CD14-positive monocyte (primary cell): ENCODE results near the gene SLIT2. TPM values are rescaled to one million over a fixed set of nuclear protein-coding genes. Genes with fewer than 3 reads are reported as not detected.

Source experiments
- DNase-seq, 3 donors: peaks; one replicate each; pipeline ENCODE4 v3.0.0-alpha.2; 2011 to 2022
- H2AFZ ChIP-seq: 2 replicates; pipeline ENCODE4 v1.6.0; 2012; ENCODE audit warnings: mild to moderate bottlenecking, low read depth, low read length, inconsistent platforms; ENCODE audit not compliant: insufficient read depth, poor library complexity, severe bottlenecking
- H3K27ac ChIP-seq, 2 donors: 1 replicate in 1 of 2; 2 replicates in 1 of 2; pipeline ENCODE4 v1.5.1; 2012 to 2013; ENCODE audit warnings: low read length in 2 of 2, control low read depth in 1 of 2, inconsistent platforms in 1 of 2, low read depth in 1 of 2, mild to moderate bottlenecking in 1 of 2
- H3K27me3 ChIP-seq, 2 donors: one replicate each; pipeline versions ENCODE4 v1.6.0 to v1.6.1; 2011 to 2013; ENCODE audit warnings: low read length in 2 of 2; ENCODE audit not compliant: control insufficient read depth in 2 of 2, insufficient read depth in 2 of 2
- H3K36me3 ChIP-seq, 2 donors: replicated peaks in 1 of 2; 1 replicate in 1 of 2; 2 replicates in 1 of 2; pipeline versions ENCODE4 v1.5.1 to v1.6.1; 2012 to 2013; ENCODE audit warnings: low read length in 2 of 2, control low read depth in 1 of 2, inconsistent platforms in 1 of 2, mild to moderate bottlenecking in 1 of 2; ENCODE audit not compliant: insufficient read depth in 2 of 2, control insufficient read depth in 1 of 2
- H3K4me1 ChIP-seq, 2 donors: 1 replicate in 1 of 2; 2 replicates in 1 of 2; pipeline versions ENCODE4 v1.5.1 to v1.6.1; 2012 to 2013; ENCODE audit warnings: low read length in 2 of 2, control low read depth in 1 of 2, inconsistent platforms in 1 of 2, mild to moderate bottlenecking in 1 of 2, moderate library complexity in 1 of 2; ENCODE audit not compliant: insufficient read depth in 2 of 2, control insufficient read depth in 1 of 2
- H3K4me2 ChIP-seq: replicated peaks from 2 replicates; pipeline ENCODE3; 2012; ENCODE audit warnings: low read length, moderate library complexity, mild to moderate bottlenecking; ENCODE audit not compliant: poor library complexity, severe bottlenecking; ENCODE audit errors: extremely low read depth
- H3K4me3 ChIP-seq, 3 experiments: fragments of 200-600 bp in 1 of 3; sonication (generic) in 1 of 3; replicated peaks in 1 of 3; 1 replicate in 2 of 3; 2 replicates in 1 of 3; pipeline ENCODE4 v1.5.1; 2011 to 2013; ENCODE audit warnings: low read length in 3 of 3, mild to moderate bottlenecking in 3 of 3, control low read depth in 2 of 3, low read depth in 2 of 3, inconsistent platforms in 1 of 3, moderate library complexity in 1 of 3
- H3K79me2 ChIP-seq: 2 replicates; pipeline ENCODE4 v1.6.0; 2012; ENCODE audit warnings: mild to moderate bottlenecking, control low read depth, inconsistent platforms, low read length, moderate library complexity; ENCODE audit not compliant: insufficient read depth
- H3K9ac ChIP-seq: 2 replicates; pipeline ENCODE4 v1.6.0; 2017; ENCODE audit warnings: low read length, mild to moderate bottlenecking; ENCODE audit not compliant: insufficient read depth, poor library complexity, severe bottlenecking
- H3K9me3 ChIP-seq, 2 donors: replicated peaks in 1 of 2; 1 replicate in 1 of 2; 2 replicates in 1 of 2; pipeline versions ENCODE4 v1.5.1 to v1.6.1; 2012 to 2013; ENCODE audit warnings: low read length in 2 of 2, control low read depth in 1 of 2; ENCODE audit not compliant: control insufficient read depth in 1 of 2, insufficient read depth in 1 of 2
- H4K20me1 ChIP-seq: 2 replicates; pipeline ENCODE4 v1.6.0; 2012; ENCODE audit warnings: mild to moderate bottlenecking, low read length, control low read depth, moderate library complexity; ENCODE audit not compliant: insufficient read depth
- H3K27ac Mint-ChIP-seq, 7 donors: one replicate each; pipeline ENCODE4 v1.8.0; 2020; ENCODE audit warnings: mild to moderate bottlenecking in 7 of 7, mixed read lengths in 7 of 7, moderate library complexity in 6 of 7, inconsistent platforms in 2 of 7
- H3K27me3 Mint-ChIP-seq, 3 donors: one replicate each; pipeline ENCODE4 v1.8.0; 2021 to 2022; ENCODE audit warnings: low read depth in 3 of 3, mild to moderate bottlenecking in 3 of 3, mixed read lengths in 3 of 3, moderate library complexity in 3 of 3, inconsistent platforms in 1 of 3
- H3K36me3 Mint-ChIP-seq, 2 donors: one replicate each; pipeline ENCODE4 v1.8.0; 2020; ENCODE audit warnings: mixed read lengths in 2 of 2, inconsistent platforms in 1 of 2, mild to moderate bottlenecking in 1 of 2
- H3K4me1 Mint-ChIP-seq: one replicate; pipeline ENCODE4 v1.8.0; 2020; ENCODE audit warnings: mild to moderate bottlenecking, mixed read lengths
- H3K4me3 Mint-ChIP-seq, 2 donors: one replicate each; pipeline ENCODE4 v1.8.0; 2020; ENCODE audit warnings: mild to moderate bottlenecking in 2 of 2, mixed read lengths in 2 of 2, moderate library complexity in 1 of 2
- H3K9me3 Mint-ChIP-seq, 7 donors: one replicate each; pipeline ENCODE4 v1.8.0; 2020 to 2022; ENCODE audit warnings: mixed read lengths in 7 of 7, mild to moderate bottlenecking in 6 of 7, moderate library complexity in 6 of 7, inconsistent platforms in 2 of 7
- WGBS: methylation state at CpG from one replicate; pipeline ENCODE4 v1.1.5; 2013; ENCODE audit warnings: missing lambda C conversion rate; ENCODE audit not compliant: insufficient coverage; 5-methylcytosine and 5-hydroxymethylcytosine counted together
- intact Hi-C, 2 donors: fragments of 100-400 bp; cut with micrococcal nuclease; formaldehyde crosslinking; loops; one replicate each; pipeline versions ENCODE4 v1.15.0 to v1.15.1; 2023
- polyA plus RNA-seq, 3 donors: library from polyadenylated mRNA; depleted of rRNA in 1 of 3; unstranded in 2 of 3; stranded (reverse) in 1 of 3; fragments of 300-500 nt in 2 of 3; fragments of >200 nt in 1 of 3; fragmentation: Illumina TruSeq in 2 of 3; gene quantifications; 1 replicate in 2 of 3; 2 replicates in 1 of 3; pipeline ENCODE4 v1.2.3, GENCODE V29; 2012 to 2021
- TF ChIP-seq, protein P1 (sequence below): fragments of 200-600 bp; IDR thresholded peaks from one replicate; pipeline ENCODE4 v1.8.0; 2022; ENCODE audit warnings: antibody characterized with exemption, mild to moderate bottlenecking

The SLIT2 gene
- polyA plus RNA-seq, 3 donors = 0.08 TPM; not detected in 2

DNA sequence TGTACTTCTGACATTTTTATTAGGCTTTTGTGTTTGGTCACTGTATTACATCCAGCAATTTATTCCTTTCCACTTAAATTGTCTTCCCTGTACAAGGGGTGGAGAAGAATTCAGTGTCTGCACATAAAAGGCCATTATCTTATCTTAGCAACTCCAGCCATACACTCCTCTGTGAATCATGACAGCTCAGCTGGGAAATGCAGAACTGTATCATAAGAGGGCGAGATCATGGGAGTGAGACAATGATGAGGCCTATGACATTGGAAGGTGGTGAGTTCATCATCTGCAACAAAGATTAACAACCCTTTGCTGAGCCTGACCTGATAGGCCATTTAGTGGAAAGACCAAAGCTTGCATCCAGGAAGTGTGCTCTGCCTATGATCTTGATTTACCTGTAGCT lies 33.3 kb downstream of the SLIT2 start:
- Mint-ChIP-seq H3K36me3 (no peaks in the 10 kb centered on the region), H3K27ac (no peak overlapping the region), H3K4me3 (no peak overlapping the region), H3K9me3 (no peaks in the 10 kb centered on the region), H3K27me3 (peaks cover 0 to 2% (median 0%) of the 10 kb centered on the region in 3 donors), H3K4me1 (no peaks in the 10 kb centered on the region)
- Histone ChIP-seq H3K79me2 (no peaks in the 10 kb centered on the region), H3K4me2 (no peak overlapping the region), H3K27ac (no peak overlapping the region), H3K4me3 (no peak overlapping the region), H2AFZ (no peak overlapping the region), H3K9me3 (no peaks in the 10 kb centered on the region), H3K9ac (no peak overlapping the region), H3K27me3 (no peaks in the 10 kb centered on the region), H4K20me1 (no peaks in the 10 kb centered on the region), H3K4me1 (no peaks in the 10 kb centered on the region), H3K36me3 (no peaks in the 10 kb centered on the region)
- WGBS = no CpG with 5 or more reads among the region's 1 CpG
- intact Hi-C loops = no loop called here
- TF ChIP-seq, protein P1, sequence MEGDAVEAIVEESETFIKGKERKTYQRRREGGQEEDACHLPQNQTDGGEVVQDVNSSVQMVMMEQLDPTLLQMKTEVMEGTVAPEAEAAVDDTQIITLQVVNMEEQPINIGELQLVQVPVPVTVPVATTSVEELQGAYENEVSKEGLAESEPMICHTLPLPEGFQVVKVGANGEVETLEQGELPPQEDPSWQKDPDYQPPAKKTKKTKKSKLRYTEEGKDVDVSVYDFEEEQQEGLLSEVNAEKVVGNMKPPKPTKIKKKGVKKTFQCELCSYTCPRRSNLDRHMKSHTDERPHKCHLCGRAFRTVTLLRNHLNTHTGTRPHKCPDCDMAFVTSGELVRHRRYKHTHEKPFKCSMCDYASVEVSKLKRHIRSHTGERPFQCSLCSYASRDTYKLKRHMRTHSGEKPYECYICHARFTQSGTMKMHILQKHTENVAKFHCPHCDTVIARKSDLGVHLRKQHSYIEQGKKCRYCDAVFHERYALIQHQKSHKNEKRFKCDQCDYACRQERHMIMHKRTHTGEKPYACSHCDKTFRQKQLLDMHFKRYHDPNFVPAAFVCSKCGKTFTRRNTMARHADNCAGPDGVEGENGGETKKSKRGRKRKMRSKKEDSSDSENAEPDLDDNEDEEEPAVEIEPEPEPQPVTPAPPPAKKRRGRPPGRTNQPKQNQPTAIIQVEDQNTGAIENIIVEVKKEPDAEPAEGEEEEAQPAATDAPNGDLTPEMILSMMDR = no peak
- DNase-seq = no peak

GRCh38 chr4:20287246-20287645 lies 35.5 kb downstream of the SLIT2 start:
- no peak overlapping the region for H3K4me3 Mint-ChIP-seq
- Histone ChIP-seq H3K9me3 (no peaks in the 10 kb centered on the region), H3K36me3 (no peaks in the 10 kb centered on the region), H3K9ac (no peak overlapping the region), H3K4me3 (no peak overlapping the region), H4K20me1 (no peaks in the 10 kb centered on the region), H3K27ac (no peak overlapping the region), H3K4me2 (no peak overlapping the region), H3K27me3 (no peaks in the 10 kb centered on the region), H3K4me1 (no peaks in the 10 kb centered on the region), H2AFZ (no peak overlapping the region), H3K79me2 (no peaks in the 10 kb centered on the region)
- H3K27ac Mint-ChIP-seq = no peak overlapping the region
- TF ChIP-seq, protein P1 = no peak
- no peaks in the 10 kb centered on the region for H3K36me3 Mint-ChIP-seq
- WGBS = 93% methylated on average over 2 of the region's 2 CpGs
- intact Hi-C loops = no loop called here
- H3K4me1 Mint-ChIP-seq = no peaks in the 10 kb centered on the region
- DNase-seq = no peak
- no peaks in the 10 kb centered on the region for H3K9me3 Mint-ChIP-seq
- H3K27me3 Mint-ChIP-seq = no peaks in the 10 kb centered on the region
